Smooth muscle cell of the brain vasculature (primary cell): Measurements from ENCODE around the gene GTPBP8.

Source experiments
- DNase-seq: peaks from one replicate; pipeline ENCODE4 v3.0.0-alpha.2; 2012; ENCODE audit warnings: low read depth, low spot score

Gene GTPBP8

DNA sequence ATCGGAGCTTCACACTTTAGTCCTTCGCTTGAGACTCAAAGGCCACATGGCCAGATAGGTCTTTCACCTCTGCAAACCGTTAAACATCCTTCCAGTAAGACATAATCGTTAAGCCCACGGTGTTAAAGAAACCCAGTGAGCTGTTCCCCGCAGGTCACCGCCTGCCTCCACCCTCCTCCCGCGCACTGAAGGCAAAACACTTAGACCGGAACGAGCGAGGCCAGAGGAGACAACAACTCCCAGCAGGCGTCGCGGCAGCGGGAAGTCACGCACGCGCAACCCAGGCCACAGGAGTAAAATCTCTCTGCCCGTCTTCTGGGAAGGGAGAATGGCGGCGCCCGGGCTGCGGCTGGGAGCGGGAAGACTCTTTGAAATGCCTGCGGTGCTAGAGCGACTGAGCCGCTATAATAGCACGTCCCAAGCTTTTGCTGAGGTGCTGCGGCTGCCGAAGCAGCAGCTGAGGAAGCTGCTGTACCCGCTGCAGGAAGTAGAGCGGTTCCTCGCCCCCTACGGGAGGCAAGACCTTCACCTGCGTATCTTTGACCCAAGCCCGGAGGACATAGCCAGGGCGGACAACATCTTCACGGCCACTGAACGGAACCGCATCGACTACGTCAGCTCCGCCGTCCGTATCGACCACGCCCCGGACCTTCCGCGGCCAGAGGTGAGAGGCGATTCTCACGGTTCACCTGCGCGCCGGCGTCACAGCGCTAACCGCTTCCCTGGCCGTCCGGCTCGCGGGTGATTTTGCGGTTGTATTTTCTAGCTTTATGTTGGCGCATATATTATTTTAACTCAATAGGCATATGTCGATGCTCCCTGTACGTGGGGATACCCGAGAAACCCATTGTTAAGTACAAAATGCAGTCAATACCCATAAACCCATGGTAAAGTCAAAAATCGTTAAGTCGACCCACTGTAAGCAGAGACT lies at the start of gene GTPBP8:
Gene GTPBP8 (plus strand): TSS at position 313 of the 931 bp plus-strand sequence. CDS start 16 bp downstream, at position 329.
- DNase-seq, result peak; percentile 56

DNA sequence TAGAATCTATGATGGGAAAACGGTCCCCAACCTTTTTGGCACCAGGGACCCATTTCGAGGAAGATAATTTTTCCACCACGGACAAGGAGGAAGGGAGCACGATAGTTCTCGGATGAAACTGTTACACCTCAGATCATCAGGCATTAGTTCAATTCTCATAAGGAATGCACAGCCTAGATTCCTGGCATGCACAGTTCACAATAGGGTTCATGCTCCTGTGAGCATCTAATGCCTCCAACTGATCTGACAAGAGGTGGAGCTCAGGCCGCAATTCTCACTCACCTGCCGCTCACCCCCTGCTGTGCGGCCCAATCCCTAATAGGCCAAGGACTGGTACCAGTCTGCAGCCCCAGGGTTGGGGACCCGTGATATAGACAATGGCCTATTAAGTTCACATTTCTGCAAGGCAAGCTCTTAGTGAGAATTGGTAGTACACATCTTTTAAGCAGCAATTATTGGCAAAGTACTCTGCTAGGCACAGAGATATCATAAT lies 42.4 kb upstream of the GTPBP8 start:
- no peak for DNase-seq

DNA sequence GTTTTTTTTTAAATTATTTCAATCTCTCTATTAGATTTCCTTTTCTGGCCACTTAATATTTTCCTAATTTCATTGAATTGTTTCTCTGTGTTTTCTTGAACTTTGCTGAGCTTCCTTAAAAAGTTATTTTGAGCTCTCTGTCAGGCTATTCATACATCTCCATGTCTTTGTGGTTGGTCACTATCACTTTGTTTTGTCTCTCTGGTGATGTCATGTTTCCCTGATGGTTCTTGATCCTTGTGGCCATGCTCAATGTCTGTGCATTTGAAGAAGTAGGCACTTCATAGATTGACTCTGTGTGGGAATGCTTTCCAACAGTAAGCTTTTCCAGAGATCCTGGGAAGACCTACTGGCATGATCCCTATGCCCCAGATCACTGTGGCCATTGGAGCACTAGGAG lies 34.4 kb upstream of the GTPBP8 start:
- DNase-seq, result no peak

DNA sequence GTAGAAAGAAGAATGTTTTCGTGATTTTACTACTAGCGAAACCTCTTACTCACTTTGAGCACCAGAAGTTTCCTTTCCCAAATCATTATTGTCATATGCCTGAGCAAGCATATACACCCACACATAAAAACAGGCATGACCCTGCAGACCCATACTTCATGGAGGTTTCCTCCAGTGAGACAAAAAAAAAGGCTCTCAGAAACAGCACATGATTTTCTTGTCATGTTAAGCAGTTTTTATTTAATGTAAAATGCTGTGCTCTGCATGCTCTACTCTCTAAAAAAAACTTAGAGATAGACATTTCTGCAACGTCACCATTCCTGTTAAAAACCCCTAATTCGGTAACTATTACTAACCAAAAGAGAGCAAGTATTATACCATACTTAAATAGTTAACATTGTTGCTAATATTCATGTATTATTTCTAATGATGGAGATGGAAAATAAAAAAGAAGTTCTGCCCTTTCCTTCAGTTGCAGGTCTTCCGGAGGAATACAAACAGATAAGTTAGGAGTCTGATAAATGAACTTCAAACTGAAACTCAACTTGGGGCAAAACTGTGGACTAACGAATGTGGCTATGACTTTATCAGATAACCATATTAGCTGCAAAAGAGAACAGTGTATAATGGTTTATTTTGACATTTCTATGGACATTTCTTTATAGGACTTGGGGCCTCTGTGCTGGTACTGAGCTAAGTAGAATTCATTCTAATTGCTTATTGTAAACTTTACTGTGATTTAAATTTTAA lies 31.8 kb upstream of the GTPBP8 start:
- DNase-seq, result no peak

DNA sequence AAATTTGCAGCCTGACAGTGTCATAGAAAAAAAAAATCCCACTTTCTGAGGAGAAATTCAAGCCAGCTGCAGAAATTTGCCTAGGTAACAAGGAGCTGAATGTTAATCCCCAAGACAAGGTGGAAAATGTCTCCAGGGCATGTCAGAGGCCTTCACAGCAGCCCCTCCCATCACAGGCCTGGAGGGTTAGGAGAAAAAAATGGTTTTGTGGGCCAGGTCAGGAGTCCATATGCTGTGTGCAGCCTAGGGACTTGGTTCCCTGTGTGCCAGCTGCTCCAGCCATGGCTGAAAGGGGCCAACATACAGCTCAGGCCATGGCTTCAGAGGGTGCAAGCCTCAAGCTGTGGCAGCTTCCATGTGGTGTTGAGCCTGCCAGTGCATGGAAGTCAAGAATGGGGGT lies 27.1 kb upstream of the GTPBP8 start:
- DNase-seq, result no peak

DNA sequence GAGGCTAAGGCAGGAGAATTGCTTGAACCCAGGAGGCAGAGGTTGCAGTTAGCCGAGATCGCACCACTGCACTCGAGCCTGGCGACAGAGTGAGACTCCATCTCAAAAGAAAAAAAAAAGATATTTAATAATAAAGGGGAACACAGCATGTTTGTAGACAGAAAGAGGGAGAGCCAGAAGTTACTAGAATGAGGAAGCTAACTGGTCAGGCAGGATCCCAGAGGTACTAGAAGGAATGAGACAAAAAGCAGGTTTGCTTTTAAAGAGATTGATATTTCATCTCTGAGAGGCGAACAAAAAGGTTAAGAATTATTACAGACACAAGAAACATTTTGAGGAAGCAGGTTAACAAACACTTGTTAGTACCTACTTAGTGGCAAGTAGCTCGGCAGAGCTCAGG lies 25.1 kb upstream of the GTPBP8 start:
- no peak for DNase-seq

DNA sequence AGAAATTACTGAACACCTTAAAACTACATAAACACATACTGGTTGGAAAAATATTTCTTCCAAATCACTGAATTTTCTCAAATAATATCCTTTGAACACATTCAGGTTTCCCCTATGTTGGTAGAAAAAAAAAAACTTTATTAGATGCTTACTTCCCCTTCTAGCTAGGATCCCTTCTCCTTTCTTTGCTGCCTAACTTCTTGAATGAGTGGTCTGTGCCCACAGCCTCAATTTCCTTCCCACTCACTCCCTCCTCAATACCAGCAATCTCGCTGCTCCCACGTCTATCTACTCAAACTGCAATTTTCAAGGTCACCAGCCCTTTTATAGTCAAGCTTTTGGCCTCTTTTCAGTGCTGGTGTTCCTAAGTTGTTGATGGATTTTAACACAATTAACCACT lies 24.2 kb upstream of the GTPBP8 start:
- no peak for DNase-seq

DNA sequence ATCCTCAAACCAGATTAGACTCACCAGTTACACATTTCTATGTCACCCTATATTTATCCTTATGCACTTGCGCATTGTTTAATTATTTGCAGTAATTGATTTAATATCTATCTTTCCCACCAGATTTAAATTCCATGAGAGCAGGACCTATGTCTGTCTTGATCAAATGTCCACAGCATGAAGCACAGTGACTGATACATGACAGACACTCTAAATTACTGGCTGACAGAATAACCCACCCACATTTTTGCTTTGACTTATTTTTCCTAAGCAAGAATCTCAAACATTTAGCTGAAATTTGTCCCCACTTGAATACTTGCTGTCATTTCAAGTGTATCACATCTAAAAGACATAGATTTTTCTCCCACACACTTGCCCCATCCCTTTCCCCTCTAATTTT lies 23.4 kb upstream of the GTPBP8 start:
- no peak for DNase-seq

DNA sequence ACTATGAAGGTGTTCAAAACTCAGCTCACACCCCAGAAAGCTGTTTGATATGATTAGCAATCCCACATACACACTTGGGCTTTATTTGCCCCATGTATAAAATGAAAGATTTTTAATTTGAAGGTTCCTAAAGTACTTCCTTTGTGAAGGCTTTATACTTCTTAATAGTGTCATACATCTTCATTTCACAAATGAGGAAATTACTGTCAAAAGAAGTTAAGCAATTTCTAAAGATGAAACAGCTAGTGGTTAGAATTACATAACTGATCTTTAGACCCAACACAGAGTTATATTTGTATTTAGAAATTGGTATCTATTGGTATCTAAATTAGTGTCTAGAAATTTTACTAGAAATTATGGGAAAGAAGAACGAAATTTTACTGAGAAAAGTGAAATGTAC lies 23.0 kb upstream of the GTPBP8 start:
- no peak for DNase-seq

DNA sequence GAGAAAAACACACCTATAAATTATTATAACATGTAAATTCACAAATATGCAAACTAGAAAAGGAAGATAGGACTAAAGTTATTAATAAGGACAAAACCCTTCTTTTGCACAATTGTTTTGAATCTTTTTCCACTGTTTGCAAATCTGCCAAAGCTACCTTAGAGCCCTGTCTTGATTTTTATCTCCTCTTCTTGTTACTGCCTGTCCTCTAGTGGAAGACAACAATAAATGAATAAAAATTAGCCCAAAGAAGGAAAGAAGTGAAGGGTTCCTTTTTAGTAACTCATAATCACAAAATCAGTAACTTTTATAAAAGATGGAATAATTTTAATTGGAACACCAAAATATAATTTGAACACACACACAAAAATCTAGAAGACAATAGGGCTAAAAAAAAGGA lies 18.6 kb upstream of the GTPBP8 start:
- DNase-seq, result no peak

DNA sequence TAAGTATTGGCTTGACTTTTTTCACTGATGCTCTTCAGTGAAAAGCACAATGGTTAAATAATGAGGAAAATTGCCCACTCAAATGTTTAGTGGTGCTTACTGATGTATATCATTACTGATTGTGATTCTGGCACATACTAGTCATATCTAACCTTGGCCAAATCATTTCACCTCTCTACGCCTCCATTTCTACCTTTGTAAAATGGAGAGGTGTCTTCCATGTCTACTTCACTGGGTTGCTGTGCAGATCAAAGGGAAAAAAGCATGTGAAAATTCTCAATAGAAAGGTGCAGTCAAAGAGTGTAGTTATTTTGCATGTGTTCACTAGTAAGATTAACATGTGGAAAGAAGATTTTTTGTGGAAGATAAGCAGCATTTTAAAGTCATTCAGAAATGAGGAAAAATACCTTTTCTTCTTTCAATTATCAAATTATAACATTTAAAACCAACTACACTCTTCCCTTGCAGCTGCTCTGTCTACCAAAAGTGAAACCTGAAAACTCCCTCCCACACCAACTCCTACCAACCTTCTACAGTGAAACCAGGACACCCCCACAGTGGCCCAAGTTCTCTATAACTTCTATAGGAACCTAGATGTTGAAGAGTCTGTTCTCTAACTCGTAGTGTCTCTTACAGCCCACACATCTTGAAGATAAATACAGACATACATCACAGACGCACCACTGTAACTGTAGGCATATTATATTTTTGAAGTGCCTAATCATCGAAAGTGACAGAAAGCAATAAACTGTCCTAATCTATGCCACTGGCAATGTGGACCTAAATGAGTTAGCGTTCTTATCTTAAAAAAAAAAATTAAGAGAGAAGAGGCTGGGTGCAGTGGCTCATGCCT lies 17.2 kb upstream of the GTPBP8 start:
- no peak for DNase-seq

DNA sequence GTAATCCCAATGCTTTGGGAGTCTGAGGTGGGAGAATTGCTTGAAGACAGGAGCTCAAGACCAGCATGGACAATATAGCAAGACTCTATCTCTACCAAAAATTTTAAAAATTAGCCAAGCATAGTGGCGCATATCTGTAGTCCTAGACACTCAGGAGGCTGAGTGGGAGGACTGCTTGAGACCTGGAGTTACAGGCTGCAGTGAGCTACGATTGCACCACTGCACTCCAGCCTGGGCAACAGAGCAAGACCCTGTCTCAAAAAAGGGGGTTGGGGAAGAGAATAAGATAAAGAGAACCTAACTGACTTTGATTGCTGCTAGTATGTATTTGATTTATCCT lies 16.6 kb upstream of the GTPBP8 start:
- DNase-seq, result no peak

DNA sequence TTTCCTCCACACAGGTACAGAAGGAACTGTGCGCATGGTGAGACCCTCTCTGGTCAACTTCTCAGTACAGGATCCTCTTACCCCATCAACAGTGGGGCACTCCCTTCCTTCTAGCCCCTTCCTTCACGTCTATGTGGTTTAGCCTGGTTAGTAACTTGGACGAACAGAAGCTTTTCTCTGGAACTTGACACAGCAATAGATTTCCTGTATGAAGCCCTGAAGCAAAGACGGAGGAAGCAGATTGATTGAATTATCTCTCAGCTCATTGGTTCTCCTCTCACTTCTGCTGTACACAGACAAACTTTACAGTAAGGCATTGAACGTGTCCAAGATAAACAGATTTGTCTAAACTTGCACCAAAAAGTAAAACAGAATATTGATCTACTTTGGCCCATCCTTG lies 15.9 kb upstream of the GTPBP8 start, which contains the start of gene CD200R1:
Gene CD200R1 (minus strand): TSS at position 210 of the 400 bp plus-strand sequence. CDS start 246 bp downstream, outside the sequence.
- DNase-seq, result no peak

DNA sequence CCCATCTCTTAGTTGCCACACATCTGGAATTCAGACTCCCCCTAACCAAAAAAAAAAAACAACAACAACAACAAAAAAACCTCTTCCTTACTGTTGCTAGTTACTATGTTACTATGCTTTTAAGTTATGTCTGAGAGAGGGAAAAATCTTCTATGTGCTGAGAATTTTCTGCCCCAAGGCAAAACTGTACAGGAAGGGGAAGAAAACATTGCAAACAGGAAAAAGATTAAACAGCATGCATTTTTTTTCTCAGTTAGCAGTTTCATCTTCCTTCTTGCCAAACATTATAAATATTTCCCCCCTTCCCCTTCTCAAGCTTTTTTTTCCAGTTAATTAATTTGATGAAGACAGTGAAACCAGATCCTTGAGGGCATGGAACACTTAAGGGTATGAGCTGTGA lies 14.8 kb upstream of the GTPBP8 start:
- no peak for DNase-seq

DNA sequence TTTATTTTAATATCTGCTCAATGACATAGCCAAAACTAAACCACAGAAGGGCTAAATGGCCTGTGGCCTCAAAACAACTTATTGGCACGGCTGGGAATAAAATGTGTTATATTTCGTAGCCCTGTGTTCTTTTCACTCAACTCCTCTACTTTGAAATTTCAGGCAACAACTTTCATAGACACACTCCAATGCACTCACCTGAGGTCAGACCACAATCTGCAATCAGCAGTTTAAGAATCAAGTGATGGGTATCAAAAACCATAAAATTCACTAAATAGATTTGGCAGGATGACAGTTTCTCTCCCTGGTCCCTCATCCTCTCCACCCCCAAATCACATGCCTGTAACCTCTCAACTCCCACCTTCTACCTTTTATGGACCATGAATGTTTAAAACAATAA lies 13.8 kb upstream of the GTPBP8 start:
- DNase-seq, result no peak

DNA sequence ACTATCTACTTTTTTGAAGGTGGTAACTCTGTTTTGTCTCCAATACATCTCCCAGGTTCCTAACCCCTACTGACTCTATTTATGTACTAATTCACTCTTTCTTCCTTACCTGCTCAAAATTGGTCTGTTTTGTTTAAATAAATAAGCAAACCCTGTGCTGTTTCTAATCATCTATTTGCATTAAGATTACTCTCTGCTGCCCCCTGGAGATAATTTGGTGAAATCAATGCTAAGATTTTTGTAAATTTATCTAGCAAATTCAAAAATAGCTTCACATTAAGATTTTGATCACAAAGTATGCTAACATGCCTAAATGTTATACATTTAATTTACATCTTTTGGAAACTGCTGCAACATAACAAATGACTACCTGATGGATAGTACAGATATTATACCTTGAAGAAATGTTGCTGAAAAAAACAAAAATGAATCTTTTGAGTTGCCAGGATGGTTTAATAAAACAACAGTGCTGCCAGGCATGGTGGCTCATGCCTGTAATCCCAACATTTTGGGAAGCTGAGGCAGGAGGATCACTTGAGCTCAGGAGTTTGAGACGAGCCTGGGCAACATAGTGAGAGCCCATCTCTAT lies 11.4 kb upstream of the GTPBP8 start:
- DNase-seq, result no peak

DNA sequence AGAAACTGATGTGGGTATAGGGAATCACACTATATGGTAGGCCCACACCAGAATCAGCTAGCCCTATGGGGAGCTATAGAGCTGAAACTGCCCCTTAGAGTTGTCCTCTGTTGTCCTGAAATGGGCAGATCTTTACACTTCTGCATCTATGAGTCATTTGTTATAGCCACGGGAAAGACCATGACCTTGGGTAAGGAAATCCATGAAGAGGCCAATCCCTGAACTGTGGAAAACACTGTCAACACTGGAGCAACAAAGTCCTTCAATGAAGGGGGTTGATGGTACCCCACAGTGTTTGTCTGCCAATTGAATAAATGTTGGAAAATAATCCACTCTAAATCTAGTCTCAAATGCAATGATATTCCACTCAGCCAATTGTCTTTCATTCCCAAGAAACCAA lies 10.7 kb upstream of the GTPBP8 start:
- DNase-seq, result no peak

DNA sequence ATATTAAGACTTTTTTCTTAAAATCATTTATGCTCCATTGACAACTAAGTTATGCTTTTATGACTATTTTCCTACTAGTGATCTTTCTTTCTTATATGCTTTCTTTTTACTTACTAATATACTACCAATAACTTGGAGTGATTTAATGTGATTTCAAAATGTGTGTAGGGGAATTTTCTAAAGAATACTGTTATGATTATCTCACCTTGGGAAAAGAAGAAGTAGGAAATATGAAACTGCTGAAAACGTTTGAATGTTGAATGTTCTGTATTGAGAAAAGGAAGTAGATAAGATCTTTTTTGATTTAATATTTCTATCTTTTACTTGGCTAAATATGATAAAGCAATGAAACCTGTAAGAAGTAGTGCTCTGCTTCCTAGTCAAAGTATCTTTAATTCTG lies 8.1 kb upstream of the GTPBP8 start:
- no peak for DNase-seq

DNA sequence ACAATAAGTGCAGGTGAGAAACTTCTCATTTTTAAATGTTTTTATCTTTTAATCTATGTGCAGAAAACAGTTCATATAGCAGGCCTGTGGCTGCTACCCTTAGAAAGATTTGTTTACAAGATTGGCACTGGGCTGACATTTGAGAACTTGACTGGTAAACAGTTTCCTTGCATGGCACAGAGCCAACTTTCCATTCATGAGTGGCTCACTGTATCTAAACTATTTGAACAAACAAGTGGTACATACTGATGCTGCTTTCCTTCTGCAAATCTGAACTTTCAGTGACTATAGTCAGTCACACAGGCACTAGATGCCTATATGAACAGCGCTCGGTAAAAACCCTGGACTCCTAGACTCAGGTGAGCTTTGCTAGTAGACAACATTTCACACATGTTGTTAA lies 6.3 kb upstream of the GTPBP8 start:
- DNase-seq, result no peak

DNA sequence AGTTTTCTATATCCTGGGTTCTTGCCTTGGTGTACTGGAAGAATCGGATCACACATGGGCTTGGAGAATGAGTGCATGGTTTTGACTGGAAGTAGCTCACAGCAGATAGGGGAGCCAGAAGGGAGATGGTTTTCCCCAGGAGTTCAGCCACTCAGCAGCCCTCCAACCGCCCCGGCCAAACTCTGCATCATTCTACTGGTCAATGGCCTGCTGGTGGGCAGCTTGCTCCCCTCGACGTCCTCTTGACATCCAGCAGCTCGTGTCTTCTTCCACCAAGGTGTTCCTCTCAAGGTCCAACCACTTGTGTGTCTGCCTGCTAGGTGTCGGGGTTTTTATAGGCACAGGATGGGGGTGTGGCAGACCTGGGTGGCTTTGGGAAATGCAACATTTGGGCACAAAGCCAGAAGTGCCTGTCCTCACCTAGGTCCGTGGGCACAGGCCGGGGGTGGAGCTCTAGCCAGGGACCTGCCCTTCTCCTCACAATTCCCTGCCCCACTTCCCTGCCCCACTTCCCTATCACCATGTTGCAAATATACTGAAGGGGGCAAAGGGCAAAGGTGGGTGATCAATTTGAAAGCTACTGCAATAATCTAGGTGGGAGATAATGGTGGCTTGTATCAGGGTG lies 3.0 kb upstream of the GTPBP8 start:
- DNase-seq, result no peak

DNA sequence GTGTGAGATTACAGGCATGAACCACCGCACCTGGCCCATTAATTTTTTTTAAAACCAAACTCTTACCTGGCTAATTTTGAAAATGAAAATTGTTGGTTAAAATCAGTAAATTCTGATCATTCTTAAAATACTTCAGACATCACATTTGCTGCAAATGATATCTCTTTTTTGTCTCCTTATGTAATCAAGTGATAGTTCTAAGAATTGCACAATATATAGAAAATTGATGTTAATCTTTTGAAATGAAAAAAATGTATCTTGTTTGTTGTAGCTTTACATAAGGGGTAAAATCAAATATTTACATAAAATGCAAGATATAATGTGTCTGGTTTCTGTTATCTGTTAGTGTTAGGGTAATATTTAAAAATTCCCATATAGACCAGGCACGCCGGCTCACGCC lies 5.0 kb downstream of the GTPBP8 start:
- no peak for DNase-seq
